Epithelial cell of proximal tubule (primary cell): ENCODE measurements around the gene ALG8. TPM values are rescaled to one million over a fixed set of nuclear protein-coding genes. Genes with fewer than 3 reads are reported as not detected.

Experiments used
- total RNA-seq: library from RNA; depleted of rRNA; stranded (reverse); fragments of >200 nt; gene quantifications from 2 replicates; pipeline ENCODE4 v1.2.3, GENCODE V29; 2015

The ALG8 gene
- total RNA-seq, 1 donor from 2014 or later: 38.1 TPM

Other genes starting within 250 kb of the ALG8 start
- 15.3 and 24.5 TPM in 2 replicates for gene INTS4, start 145.0 kb downstream of the ALG8 start, total RNA-seq
- 8.5 and 26.8 TPM in 2 replicates for gene KCTD14, start 116.3 kb downstream of the ALG8 start, total RNA-seq
- not detected in 2 replicates for gene THRSP, start 75.8 kb downstream of the ALG8 start, total RNA-seq
- 159 and 164 TPM in 2 replicates for gene NDUFC2, start 59.8 kb downstream of the ALG8 start, total RNA-seq
- 4.4 and 6.2 TPM in 2 replicates for gene KCTD21, start 49.0 kb upstream of the ALG8 start, total RNA-seq
- 2.5 and 6.1 TPM in 2 replicates for gene USP35, start 49.3 kb upstream of the ALG8 start, total RNA-seq